ENCODE results near the gene CFAP97D1. TPM values are rescaled to one million over a fixed set of nuclear protein-coding genes. Genes with fewer than 3 reads are reported as not detected.
A peak's percentile ranks its signal among the peaks of the same experiment; 100 is the strongest.

Gene CFAP97D1
- total RNA-seq, 1 experiment from 2014 or later, result not detected

DNA sequence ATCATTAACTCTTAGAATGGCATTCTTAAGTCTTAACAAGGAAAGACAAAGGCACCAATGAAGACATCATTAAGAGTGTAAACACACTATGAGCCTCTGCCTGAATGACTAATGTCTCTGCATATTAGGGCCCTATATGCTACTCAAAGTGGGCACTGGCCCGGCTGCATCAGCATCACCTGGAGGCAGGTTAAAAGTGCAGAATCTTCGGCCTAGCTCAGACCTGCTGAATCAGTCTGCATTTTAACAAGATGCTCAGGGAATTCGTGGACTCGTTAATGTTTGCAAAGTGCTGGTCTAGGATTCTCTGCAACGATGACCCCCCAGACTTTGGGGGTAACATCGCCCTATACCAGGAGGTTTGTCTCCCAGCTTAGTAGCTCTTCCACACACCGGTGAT, 46.0 kb downstream of the CFAP97D1 start:
- no peak for DNase-seq (ENCODE audit: low spot score)

DNA sequence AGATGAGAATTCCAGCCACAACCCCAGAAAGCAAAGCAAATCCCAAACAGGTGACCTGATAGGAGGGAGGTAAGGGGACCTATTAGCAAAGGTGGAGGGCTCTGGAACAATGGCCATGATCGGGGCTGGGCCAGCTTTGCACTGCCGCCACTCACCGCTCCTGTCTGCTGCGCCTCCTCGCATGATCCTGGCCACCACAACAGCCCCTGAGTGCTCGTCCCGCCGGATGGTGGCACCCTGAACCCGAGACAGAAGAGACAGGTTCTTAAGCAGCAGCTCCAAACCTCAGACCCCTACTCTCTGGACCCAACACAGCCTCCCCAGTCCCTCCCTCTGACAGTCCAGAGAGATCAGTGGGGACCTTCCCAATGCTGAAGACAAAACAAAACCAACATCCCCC, 47.4 kb downstream of the CFAP97D1 start:
- no peak for DNase-seq (ENCODE audit: low spot score)

DNA sequence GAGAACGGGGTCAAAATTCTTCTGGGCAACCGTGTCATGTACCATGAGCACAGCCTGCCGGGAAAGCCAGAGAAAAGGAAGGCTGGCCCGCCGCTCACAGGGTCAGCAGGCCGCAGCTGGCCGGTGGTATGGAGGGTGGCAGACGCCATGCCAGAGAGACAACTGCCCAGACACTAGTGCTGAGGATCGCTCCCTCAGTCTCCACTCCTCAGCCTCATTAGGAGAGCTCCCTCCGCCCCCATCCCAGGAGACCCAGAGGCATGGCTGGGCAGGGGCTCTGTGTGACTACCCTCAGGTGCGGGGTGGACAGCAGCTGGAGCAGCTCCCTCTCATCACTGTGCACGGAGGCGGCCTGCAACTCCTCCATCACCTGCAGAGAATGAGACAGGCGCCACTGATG, 49.5 kb downstream of the CFAP97D1 start:
- no peak for DNase-seq (ENCODE audit: low spot score)

GRCh38 chr17:43830510-43831140, 50.4 kb downstream of the CFAP97D1 start:
- no peak for DNase-seq (ENCODE audit: low spot score)

- DNase-seq (ENCODE audit: low spot score), result no peak
These were observed 51.4 kb downstream of the CFAP97D1 start for GRCh38 chr17:43831633-43832032.

GRCh38 chr17:43832168-43832975, 52.1 kb downstream of the CFAP97D1 start:
- DNase-seq (ENCODE audit: low spot score), result peak; percentile 57

DNA sequence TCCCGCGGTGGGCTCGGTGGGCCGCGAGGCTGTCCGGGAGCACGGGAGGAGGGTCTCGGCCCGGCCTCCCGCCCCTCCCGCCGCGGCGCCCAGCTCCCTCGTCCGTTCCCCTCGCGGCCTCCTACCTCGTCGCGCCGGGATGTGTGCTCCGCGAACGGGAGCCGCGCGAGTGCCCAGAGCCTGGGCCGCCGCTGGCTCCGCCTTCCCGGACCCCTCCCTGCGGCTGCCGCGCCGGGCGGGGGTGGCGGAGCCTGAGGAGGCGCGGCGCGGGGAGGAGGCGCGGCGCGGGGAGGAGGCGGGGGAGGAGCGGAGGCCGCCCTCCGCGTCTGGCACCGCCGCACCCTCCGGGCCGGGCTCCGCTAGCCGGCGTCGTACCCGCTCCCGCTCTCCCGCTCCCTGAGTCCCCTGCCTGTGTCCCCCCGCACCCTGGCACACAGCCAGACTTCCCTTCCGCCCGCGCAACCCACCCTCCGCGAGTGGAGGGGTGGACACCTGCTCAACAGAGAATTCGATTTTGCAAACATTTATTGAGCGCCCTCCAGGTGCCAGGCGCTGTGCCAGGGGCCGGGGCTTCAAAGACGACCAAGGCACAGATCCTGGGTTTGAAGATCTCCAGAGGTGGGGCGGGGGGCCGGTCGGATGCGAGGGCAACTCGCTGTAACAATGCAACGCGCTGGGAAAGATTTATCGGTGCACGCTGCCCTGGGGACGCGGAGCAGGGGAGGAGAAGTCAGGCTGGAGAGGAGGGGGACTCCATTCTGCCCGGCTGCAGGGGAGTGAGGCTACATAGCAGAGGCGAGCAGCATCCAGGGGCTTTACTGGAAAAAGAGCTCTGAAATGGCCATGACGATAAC, 53.0 kb downstream of the CFAP97D1 start, which contains the start of gene MPP3:
MPP3 (minus strand) TSS at position 171 of the 854 bp plus-strand sequence. CDS start 1,240 bp downstream, outside the sequence.
- peak; percentile 53 for DNase-seq (ENCODE audit: low spot score)

DNA sequence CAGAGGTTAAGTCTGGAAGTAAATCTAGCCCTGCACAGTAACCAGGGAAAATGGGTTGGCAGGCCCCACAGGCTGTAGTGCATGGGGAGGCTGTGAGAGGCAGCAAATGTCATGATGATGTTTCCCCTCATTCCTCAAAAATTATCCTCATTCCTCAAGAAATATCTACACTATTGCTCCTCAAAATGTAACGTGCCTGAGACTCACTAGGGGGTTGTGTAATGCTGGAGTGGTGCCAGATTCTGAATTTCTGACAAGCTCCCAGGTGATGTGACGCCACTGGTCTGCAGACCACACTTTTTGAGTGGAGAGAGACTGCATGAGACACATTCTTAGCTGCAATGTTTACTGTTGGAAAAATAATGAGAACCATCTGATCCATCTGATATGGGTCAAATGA, 53.9 kb downstream of the CFAP97D1 start:
- no peak for DNase-seq (ENCODE audit: low spot score)

Other genes starting within 250 kb of the CFAP97D1 start
- gene ETV4, start 234.1 kb upstream of the CFAP97D1 start, total RNA-seq (2014; rRNA removed; shearing (Covaris generic)), result 13.4 and 14.4 TPM in 2 replicates
- gene MEOX1, start 118.5 kb upstream of the CFAP97D1 start, total RNA-seq (2014; rRNA removed; shearing (Covaris generic)), result not detected in 2 replicates
- 0.07 and 0.24 TPM in 2 replicates for gene SOST, start 21.6 kb upstream of the CFAP97D1 start, total RNA-seq (2014; rRNA removed; shearing (Covaris generic))
- gene DUSP3, start 1.5 kb upstream of the CFAP97D1 start, total RNA-seq (2014; rRNA removed; shearing (Covaris generic)), result 74.8 and 84.6 TPM in 2 replicates
- 11.6 and 19.1 TPM in 2 replicates for gene MPP3, start 52.7 kb downstream of the CFAP97D1 start, total RNA-seq (2014; rRNA removed; shearing (Covaris generic))
- not detected in 2 replicates for gene CD300LG, start 66.7 kb downstream of the CFAP97D1 start, total RNA-seq (2014; rRNA removed; shearing (Covaris generic))
- 4.8 TPM in 2 replicates for gene MPP2, start 127.1 kb downstream of the CFAP97D1 start, total RNA-seq (2014; rRNA removed; shearing (Covaris generic))
- not detected in 2 replicates for gene PPY, start 162.0 kb downstream of the CFAP97D1 start, total RNA-seq (2014; rRNA removed; shearing (Covaris generic))
- gene PYY, start 173.5 kb downstream of the CFAP97D1 start, total RNA-seq (2014; rRNA removed; shearing (Covaris generic)), result not detected in 2 replicates
- gene NAGS, start 224.2 kb downstream of the CFAP97D1 start, total RNA-seq (2014; rRNA removed; shearing (Covaris generic)), result 1.1 and 1.4 TPM in 2 replicates
- gene TMEM101, start 234.5 kb downstream of the CFAP97D1 start, total RNA-seq (2014; rRNA removed; shearing (Covaris generic)), result 48.3 and 73.8 TPM in 2 replicates

Data from A172 (cell line).